Testis (tissue), 2 donors: ENCODE results near the gene BLVRB.

Source experiments
- POLR2A ChIP-seq: fragments of 450-650 bp; IDR thresholded peaks from one replicate; pipeline ENCODE4 v1.6.1; 2017; ENCODE audit warnings: antibody characterized with exemption, mild to moderate bottlenecking, moderate library complexity
- TF ChIP-seq, protein P1 (sequence below), 3 experiments: fragments of 450-650 bp in 2 of 3; fragments of 200-600 bp in 1 of 3; sonication (generic) in 1 of 3; IDR thresholded peaks; one replicate each; pipeline ENCODE4 v1.5.1; 2016 to 2019; ENCODE audit warnings: antibody characterized with exemption in 3 of 3, mild to moderate bottlenecking in 2 of 3, moderate library complexity in 1 of 3

DNA sequence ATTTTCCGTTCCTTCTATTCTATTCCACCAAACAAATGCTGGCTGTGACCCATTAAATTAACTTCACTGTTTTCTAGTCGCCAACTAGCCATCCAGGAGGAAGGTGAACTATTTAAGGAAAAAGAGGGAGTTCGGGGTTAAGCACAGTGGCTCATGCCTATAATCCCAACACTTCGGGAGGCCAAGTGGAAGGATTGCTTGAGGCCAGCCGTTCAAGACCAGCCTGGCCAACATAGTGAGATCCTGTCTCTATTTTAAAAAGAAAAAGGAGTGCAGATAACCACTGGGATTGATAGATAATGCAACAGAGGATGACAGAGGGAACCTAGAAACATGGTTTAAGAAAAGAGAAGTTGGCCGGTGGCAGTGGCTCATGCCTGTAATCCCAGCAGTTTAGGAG lies 45.9 kb upstream of the BLVRB start:
- TF ChIP-seq, protein P1, sequence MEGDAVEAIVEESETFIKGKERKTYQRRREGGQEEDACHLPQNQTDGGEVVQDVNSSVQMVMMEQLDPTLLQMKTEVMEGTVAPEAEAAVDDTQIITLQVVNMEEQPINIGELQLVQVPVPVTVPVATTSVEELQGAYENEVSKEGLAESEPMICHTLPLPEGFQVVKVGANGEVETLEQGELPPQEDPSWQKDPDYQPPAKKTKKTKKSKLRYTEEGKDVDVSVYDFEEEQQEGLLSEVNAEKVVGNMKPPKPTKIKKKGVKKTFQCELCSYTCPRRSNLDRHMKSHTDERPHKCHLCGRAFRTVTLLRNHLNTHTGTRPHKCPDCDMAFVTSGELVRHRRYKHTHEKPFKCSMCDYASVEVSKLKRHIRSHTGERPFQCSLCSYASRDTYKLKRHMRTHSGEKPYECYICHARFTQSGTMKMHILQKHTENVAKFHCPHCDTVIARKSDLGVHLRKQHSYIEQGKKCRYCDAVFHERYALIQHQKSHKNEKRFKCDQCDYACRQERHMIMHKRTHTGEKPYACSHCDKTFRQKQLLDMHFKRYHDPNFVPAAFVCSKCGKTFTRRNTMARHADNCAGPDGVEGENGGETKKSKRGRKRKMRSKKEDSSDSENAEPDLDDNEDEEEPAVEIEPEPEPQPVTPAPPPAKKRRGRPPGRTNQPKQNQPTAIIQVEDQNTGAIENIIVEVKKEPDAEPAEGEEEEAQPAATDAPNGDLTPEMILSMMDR (IDR thresholded peaks at IDR 0.05) = no peak
- no peak for TF ChIP-seq POLR2A
